ENCODE results near the gene ICA1L. TPM values are rescaled to one million over a fixed set of nuclear protein-coding genes. Genes with fewer than 3 reads are reported as not detected.

The ICA1L gene
- total and polyA plus RNA-seq, 2 experiments from 2014 or later: 5.1 to 8.2 TPM

Other genes with a start within 250 kb of the ICA1L start
- 10.9 and 13.8 TPM in 2 replicates for gene FAM117B, start 236.8 kb downstream of the ICA1L start, total RNA-seq
- 8.2 and 9.0 TPM in 2 replicates for gene FAM117B, start 236.8 kb downstream of the ICA1L start, polyA plus RNA-seq
- 23.2 and 29.4 TPM in 2 replicates for gene WDR12, start 39.9 kb upstream of the ICA1L start, total RNA-seq
- 48.5 and 52.0 TPM in 2 replicates for gene WDR12, start 39.9 kb upstream of the ICA1L start, polyA plus RNA-seq
- 10.3 and 13.7 TPM in 2 replicates for gene CARF, start 40.5 kb upstream of the ICA1L start, total RNA-seq
- 4.4 and 5.1 TPM in 2 replicates for gene CARF, start 40.5 kb upstream of the ICA1L start, polyA plus RNA-seq
- gene NBEAL1, start 143.1 kb upstream of the ICA1L start, total RNA-seq: 47.2 and 57.0 TPM in 2 replicates
- 22.2 and 28.5 TPM in 2 replicates for gene NBEAL1, start 143.1 kb upstream of the ICA1L start, polyA plus RNA-seq